Loucy (cell line): Measurements from ENCODE around the gene PLPP7.

Experiments
- EZH2phosphoT487 ChIP-seq: fragments of 200-600 bp; IDR thresholded peaks from 2 replicates; pipeline ENCODE4 v1.6.1; 2018; ENCODE audit warnings: antibody characterized with exemption, mild to moderate bottlenecking, moderate library complexity, borderline replicate concordance
- TF ChIP-seq, protein P1 (sequence below): fragments of 200-600 bp; sonication (generic); conservative IDR thresholded peaks from 2 replicates; pipeline ENCODE4 v1.5.1; 2014; ENCODE audit warnings: mild to moderate bottlenecking, antibody characterized with exemption, low read length

DNA sequence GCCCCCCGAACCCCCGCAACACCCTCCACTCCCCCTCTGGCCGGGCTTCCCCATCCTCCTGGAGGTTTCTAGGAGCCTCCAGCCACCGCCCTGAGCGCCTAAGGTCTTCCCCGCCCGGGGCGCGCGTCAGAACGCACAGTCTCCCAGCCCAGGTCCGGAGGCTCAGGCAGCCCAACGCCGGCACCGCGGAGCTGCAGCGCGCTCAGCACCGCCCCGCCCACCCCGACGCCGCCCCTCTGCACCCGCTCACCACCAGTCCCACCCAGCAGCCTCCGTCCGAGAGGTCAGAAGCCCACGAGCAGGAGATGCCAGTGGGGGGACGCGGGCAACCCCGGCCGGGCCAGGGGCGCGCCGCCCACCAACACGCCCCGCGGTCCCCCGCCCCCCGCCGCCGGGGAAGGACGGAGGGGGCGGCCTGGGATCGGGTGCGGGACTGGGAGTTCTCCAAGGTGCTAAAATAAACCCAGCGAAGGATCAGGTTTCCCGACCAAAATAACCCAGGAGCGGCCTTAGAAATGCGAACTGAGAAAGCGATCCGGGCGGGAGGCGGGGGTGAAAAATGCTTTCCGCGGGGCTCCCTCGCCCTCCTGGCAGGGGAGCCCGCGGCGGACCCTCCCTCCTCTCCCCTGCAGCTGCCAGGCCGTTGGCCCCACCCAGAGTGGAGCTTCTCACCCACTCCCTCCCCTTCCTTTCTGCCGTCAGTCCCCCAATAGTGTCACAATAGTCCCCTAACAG is 6.7 kb upstream of the PLPP7 start:
- TF ChIP-seq, protein P1, sequence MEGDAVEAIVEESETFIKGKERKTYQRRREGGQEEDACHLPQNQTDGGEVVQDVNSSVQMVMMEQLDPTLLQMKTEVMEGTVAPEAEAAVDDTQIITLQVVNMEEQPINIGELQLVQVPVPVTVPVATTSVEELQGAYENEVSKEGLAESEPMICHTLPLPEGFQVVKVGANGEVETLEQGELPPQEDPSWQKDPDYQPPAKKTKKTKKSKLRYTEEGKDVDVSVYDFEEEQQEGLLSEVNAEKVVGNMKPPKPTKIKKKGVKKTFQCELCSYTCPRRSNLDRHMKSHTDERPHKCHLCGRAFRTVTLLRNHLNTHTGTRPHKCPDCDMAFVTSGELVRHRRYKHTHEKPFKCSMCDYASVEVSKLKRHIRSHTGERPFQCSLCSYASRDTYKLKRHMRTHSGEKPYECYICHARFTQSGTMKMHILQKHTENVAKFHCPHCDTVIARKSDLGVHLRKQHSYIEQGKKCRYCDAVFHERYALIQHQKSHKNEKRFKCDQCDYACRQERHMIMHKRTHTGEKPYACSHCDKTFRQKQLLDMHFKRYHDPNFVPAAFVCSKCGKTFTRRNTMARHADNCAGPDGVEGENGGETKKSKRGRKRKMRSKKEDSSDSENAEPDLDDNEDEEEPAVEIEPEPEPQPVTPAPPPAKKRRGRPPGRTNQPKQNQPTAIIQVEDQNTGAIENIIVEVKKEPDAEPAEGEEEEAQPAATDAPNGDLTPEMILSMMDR, result no peak
- no peak for TF ChIP-seq EZH2phosphoT487
